Thyroid gland (tissue), 4 donors: ENCODE results near the gene NRG4. TPM values are rescaled to one million over a fixed set of nuclear protein-coding genes. Genes with fewer than 3 reads are reported as not detected.

Experiments
- DNase-seq, 2 donors: peaks; one replicate each; pipeline ENCODE4 v3.0.0-alpha.2; 2019
- H3K27ac ChIP-seq, 3 donors: fragments of 200-600 bp; sonication (generic); 1 replicate in 2 of 3; 2 replicates in 1 of 3; pipeline ENCODE4 v1.5.1; 2016 to 2019; ENCODE audit warnings: mild to moderate bottlenecking in 1 of 3, moderate library complexity in 1 of 3
- H3K27me3 ChIP-seq: fragments of 200-600 bp; sonication (generic); one replicate; pipeline ENCODE4 v1.5.1; 2019
- H3K36me3 ChIP-seq, 2 donors: fragments of 200-600 bp; sonication (generic); one replicate each; pipeline ENCODE4 v1.5.1; 2016 to 2019
- H3K4me1 ChIP-seq, 2 donors: fragments of 200-600 bp; sonication (generic); one replicate each; pipeline ENCODE4 v1.5.1; 2017 to 2019
- H3K4me3 ChIP-seq, 3 donors: fragments of 200-600 bp; sonication (generic); replicated peaks in 1 of 3; 1 replicate in 2 of 3; 2 replicates in 1 of 3; pipeline ENCODE4 v1.5.1; 2016; ENCODE audit warnings: mild to moderate bottlenecking in 1 of 3
- H3K9me3 ChIP-seq: fragments of 200-600 bp; sonication (generic); one replicate; pipeline ENCODE4 v1.5.1; 2017
- CTCF ChIP-seq, 6 experiments: fragments of 200-600 bp in 3 of 6; fragments of 450-650 bp in 3 of 6; sonication (generic) in 3 of 6; IDR thresholded peaks; one replicate each; pipeline ENCODE4 v1.5.1; 2016 to 2019; ENCODE audit warnings: antibody characterized with exemption in 6 of 6, mild to moderate bottlenecking in 2 of 6, inconsistent platforms in 1 of 6, moderate library complexity in 1 of 6
- POLR2A ChIP-seq, 2 donors: fragments of 450-650 bp; IDR thresholded peaks; one replicate each; pipeline ENCODE4 v1.6.1; 2017; ENCODE audit warnings: antibody characterized with exemption in 2 of 2, mild to moderate bottlenecking in 2 of 2, moderate library complexity in 1 of 2
- WGBS, 2 donors: methylation state at CpG; one replicate each; pipeline ENCODE4 v1.1.5; 2017; 5-methylcytosine and 5-hydroxymethylcytosine counted together
- intact Hi-C: fragments of 100-400 bp; cut with DNase I; formaldehyde crosslinking; loops from one replicate; pipeline ENCODE4 v1.15.1; 2023
- total RNA-seq, 4 donors: library from RNA; depleted of rRNA; stranded (reverse); fragments of >200 nt; gene quantifications; one replicate each; pipeline ENCODE4 v1.2.3, GENCODE V29; 2016

The NRG4 gene
- total RNA-seq, 4 donors from 2014 or later = not detected

DNA sequence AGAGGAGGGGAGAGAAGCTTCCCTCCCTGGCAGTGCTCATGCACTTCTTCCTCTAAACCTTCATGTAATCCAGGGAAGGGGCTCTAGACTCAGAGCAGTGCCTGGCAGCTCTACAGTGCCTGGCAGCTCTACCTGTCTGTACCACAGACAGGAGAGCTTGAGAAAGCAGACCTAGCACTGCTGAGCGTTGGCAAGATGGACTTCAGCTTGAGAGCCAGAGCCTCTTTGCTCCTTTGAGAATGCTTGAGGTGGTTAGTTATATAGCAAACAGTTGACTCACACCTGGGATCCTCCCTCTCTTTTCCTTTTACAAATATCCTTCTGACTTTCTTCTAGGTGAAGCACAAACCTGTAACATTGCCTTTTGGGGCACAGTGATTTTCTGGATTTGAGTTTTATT lies 87.6 kb downstream of the NRG4 start:
- no peak overlapping the region for H3K27ac ChIP-seq
- intact Hi-C loops = no loop called here
- no peak for TF ChIP-seq CTCF (IDR thresholded peaks at IDR 0.05)
- TF ChIP-seq POLR2A (IDR thresholded peaks at IDR 0.05) = no peak
- whole genome bisulfite sequencing, 2 donors = 44% methylated on average over 1 of the region's 1 CpG
- H3K36me3 ChIP-seq = no peaks in the 10 kb centered on the region
- H3K27me3 ChIP-seq = no peaks in the 10 kb centered on the region
- H3K9me3 ChIP-seq = no peaks in the 10 kb centered on the region
- peak; percentile 37 to 41 for DNase-seq
- H3K4me3 ChIP-seq = no peak overlapping the region
- peaks cover 4 to 18% of the 10 kb centered on the region in 2 donors for H3K4me1 ChIP-seq

GRCh38 chr15:75923756-75924155 lies 88.5 kb downstream of the NRG4 start:
- no peak for TF ChIP-seq POLR2A (IDR thresholded peaks at IDR 0.05)
- TF ChIP-seq CTCF (IDR thresholded peaks at IDR 0.05) = no peak
- no peak overlapping the region for H3K27ac ChIP-seq
- no peak for DNase-seq
- intact Hi-C loops = no loop called here
- WGBS, 2 donors = 94 to 99% methylated on average over 4 of the region's 4 CpGs
- H3K27me3 ChIP-seq = no peaks in the 10 kb centered on the region
- peaks cover 4 to 18% of the 10 kb centered on the region in 2 donors for H3K4me1 ChIP-seq
- H3K9me3 ChIP-seq = no peaks in the 10 kb centered on the region
- H3K36me3 ChIP-seq = no peaks in the 10 kb centered on the region
- H3K4me3 ChIP-seq = no peak overlapping the region

GRCh38 chr15:75921732-75922703 lies 90.2 kb downstream of the NRG4 start:
- intact Hi-C loops = no loop called here

DNA sequence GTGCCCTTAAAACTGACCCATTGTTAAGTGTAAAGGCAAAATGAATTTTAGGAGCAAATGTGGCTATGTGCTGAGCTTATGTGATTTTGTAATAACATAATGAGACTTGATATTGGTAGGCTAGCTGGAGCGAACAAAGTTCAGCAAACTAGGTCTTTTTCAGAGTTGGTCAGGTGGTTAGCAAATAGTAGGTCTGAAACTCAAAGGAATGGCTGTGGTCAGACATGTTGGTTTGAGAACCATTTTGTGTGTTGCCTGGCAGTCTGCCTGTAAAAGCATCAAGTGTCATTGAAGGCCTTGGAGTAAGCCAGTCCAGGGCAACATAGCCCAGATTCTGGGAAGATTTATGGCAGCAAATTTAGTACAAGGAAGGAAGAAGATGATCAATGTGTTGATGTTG lies 92.1 kb downstream of the NRG4 start:
- intact Hi-C loops = no loop called here

More at GRCh38 chr15:75921732-75922703, 90.2 kb downstream of the NRG4 start:
- Histone ChIP-seq H3K36me3 (no peaks in the 10 kb centered on the region), H3K4me3 (no peak overlapping the region), H3K27me3 (no peaks in the 10 kb centered on the region), H3K4me1 (peaks cover 4 to 18% of the 10 kb centered on the region in 2 donors), H3K9me3 (no peaks in the 10 kb centered on the region), H3K27ac (no peak overlapping the region)
- TF ChIP-seq POLR2A (IDR thresholded peaks at IDR 0.05) = no peak
- peak in 2 of 6 experiments; percentile 23 to 32 for TF ChIP-seq CTCF (IDR thresholded peaks at IDR 0.05)
- DNase-seq = no peak
- WGBS, 2 donors = 85 to 86% methylated on average over 9 of the region's 9 CpGs

More for the DNA sequence above, 92.1 kb downstream of the NRG4 start:
- Histone ChIP-seq H3K9me3 (no peaks in the 10 kb centered on the region), H3K4me1 (peaks cover 4 to 17% of the 10 kb centered on the region in 2 donors), H3K36me3 (no peaks in the 10 kb centered on the region), H3K27ac (no peak overlapping the region), H3K4me3 (no peak overlapping the region), H3K27me3 (no peaks in the 10 kb centered on the region)
- no peak for DNase-seq
- no peak for TF ChIP-seq POLR2A (IDR thresholded peaks at IDR 0.05)
- no peak for TF ChIP-seq CTCF (IDR thresholded peaks at IDR 0.05)
- WGBS, 2 donors = 100% methylated on average over 1 of the region's 1 CpG
